NCI-H1417 treated with DMSO at 0.1 percent for 48 hours (cell line): ENCODE measurements around the gene CDK4.
"Not testable (repeated sequence)": the region's sequence is repeated elsewhere in the genome, so short reads cannot be mapped to it uniquely, and the experiment has no call there.

Source experiments
- DNase-seq: peaks from one replicate; lab custom pipeline; 2025; lab: John Stamatoyannopoulos, UW

Gene CDK4

DNA sequence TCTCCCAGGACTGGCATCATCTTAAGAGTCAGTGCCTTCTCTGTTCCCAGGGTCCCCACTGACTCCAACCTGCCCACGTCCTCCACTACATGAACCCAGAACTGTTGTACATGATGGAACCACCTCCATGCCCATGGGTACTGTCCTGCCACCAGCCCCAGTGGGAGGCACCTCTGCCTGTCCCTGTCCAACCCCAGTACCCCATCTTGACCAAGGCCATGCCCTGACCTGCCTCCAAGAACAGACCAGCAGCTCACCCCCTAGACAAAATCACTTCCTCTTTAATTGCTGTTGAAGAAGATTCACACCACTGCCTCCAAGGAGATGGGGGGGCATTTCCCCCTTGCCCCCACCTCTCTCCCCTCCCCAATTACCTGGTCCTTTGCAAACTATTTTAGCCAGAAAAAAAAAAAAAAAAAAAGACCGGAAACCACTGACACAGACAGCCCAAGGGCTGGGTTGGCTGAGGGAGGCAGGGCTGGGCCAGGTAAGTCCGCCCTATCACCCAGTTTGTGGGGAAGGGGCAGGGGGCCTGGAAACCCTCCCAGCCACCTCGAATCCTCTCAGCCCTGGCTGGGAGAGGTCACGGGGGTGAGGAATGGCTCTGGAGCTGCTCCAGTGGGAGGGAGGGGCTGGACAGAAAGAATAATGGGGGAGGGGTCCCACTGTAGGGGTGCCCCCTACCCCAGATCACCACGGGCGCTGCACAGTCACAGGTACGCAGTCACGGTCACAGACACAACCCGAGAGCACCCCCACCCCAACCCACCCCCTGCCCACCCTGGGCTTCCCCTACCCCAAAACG lies 27.0 kb downstream of the CDK4 start:
- no peak for DNase-seq

DNA sequence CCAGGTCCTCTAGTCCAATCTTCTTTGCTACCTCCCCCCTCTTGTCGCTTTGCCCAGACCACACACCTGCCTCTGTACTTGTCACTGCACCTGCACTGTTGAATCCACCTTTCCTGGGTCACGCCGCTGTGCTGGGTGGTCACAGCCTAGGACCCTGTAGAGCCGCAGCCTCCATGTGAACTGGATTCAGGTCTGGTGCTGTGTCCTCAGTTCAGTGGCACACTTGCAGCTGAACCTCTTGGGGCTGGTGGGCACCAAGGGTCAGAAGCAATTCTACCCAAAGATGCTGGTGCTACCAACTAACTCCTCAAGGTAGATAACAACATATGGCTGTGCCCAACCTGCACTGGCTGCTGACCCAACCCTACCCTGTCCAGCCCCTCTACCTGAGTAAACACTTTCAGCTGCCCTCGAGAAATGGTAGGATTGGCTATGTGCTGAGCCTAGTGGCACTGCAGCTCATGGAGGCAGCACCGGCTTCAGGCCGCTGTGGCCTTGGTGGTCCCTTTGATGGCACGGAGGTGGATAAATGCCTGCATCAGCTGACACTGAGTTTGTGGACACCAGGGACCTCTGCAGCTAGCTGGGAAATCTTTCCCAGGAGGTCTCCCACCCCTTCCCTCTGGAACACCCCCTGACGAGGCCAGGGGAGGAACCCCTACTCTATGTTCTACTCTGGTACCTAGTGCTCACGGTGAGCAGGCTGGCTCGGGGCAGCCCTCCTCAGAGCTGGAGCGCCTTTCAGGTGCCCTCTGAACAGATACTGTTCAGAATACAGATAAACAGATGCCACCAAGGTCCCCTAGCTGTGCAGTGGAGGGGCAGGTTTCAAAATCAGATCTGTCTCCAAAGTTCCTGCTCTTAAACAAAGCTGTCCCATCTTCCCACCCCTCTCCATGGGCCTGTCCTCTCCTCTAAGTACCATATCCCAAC lies 27.8 kb downstream of the CDK4 start:
- no peak for DNase-seq

DNA sequence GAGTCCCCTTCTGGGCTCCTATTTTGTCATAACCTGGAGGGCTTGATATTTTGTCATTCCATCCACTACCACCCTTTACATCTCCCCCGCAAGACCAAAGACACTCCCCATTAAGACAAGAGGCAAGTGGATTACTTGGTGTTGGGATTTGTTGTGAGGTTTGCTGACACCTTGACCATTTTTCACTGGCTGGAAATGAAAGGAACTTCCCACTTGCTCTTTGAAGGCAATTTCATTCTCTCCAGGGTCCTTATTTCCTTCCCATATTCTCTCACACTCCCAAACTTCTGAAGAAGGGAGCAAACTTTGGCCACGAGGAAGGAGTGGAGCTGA lies 28.5 kb downstream of the CDK4 start:
- no peak for DNase-seq

DNA sequence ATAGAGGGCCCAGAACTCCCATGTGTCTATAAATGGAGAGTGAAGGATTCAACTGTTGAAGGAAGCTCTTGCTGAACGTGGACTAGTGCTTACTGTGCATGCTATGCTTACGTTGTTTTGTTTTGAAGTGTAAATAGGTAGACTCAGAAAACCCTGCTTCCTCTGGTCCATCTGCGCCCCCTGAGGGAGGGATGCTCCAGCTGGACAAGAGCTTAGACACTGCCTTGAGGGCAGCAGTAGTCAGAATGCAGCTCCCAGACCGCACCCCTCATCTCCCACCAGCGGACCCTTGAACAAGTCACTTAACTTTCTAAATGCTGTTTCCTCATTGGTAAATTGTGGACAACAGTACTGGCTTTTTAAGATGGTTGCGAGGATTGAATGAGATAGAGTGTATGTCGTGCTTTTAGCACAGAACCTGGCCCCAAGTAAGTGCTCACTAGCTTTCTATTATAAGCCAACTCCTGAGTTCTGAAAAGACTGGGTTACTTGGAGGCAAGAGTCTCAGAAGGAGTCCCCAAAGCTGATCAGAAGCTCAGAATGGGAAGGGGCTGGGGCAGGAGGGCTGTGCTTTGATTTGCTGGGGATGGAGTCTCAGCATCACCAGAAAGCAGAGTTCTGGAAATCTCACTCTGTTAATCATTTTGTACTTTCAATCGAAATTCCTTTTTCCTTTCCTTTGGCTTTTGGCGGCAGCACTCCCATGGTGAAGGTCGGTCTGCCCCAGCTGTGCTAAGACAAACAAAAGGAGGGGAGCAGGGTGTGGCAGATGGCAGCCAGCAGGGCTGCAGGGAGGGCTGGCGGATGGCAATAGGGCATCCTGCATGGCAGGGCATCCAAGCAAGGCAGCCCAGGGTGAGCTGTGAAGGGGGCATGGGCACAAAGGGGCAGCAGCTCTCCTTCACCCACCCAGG lies 29.1 kb downstream of the CDK4 start:
- DNase-seq = no peak

DNA sequence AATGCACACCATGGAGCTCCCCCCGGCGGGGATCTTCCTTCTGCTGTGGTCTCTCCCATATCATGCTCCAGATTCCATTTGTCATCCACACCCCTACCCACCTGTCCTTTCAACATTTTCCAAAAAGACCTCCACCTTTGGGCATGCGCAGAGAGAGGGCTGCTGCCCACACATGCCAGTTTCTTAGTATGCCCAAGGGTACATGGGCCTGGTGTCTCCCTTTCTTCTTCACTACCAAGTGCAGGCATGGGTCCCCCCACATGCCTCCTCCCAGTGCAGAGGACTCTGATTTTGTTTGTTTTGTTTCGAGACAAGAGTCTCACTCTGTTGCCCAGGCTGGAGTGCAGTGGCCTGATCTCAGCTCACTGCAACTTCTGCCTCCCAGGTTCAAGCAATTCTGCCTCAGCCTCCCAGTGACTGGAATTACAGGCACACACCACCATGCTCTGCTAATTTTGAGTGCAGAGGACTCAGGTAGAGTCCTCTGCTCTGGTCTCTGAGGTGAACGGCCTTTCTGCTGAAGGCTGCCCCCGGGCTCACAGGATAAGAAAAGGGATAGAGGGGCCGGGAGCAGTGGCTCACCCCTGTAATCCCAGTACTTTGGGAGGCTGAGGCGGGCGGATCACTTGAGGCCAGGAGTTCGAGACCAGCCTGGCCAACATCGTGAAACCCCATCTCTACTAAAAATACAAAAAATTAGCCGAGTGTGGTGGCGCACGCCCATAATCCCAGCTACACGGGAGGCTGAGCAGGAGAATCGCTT lies 30.1 kb downstream of the CDK4 start:
- not testable (repeated sequence) for DNase-seq

DNA sequence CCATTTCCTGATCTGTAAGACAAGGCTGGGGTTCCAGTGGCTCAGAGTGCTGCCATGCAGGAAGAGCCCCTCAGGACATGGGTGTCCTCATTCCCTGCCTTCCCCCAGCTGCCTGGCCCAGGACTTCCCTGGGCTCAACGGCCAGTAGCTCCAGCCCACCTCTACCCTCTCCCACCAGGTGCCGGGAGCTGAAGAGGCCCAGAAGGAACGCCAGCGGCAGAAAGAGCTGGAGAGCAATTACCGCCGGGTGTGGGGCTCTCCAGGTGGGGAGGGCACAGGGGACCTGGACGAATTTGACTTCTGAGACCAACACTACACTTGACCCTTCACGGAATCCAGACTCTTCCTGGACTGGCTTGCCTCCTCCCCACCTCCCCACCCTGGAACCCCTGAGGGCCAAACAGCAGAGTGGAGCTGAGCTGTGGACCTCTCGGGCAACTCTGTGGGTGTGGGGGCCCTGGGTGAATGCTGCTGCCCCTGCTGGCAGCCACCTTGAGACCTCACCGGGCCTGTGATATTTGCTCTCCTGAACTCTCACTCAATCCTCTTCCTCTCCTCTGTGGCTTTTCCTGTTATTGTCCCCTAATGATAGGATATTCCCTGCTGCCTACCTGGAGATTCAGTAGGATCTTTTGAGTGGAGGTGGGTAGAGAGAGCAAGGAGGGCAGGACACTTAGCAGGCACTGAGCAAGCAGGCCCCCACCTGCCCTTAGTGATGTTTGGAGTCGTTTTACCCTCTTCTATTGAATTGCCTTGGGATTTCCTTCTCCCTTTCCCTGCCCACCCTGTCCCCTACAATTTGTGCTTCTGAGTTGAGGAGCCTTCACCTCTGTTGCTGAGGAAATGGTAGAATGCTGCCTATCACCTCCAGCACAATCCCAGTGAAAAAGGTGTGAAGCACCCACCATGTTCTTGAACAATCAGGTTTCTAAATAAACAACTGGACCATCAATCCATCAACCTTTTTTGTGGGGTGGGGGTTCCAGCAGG lies 31.2 kb downstream of the CDK4 start:
- DNase-seq = no peak

DNA sequence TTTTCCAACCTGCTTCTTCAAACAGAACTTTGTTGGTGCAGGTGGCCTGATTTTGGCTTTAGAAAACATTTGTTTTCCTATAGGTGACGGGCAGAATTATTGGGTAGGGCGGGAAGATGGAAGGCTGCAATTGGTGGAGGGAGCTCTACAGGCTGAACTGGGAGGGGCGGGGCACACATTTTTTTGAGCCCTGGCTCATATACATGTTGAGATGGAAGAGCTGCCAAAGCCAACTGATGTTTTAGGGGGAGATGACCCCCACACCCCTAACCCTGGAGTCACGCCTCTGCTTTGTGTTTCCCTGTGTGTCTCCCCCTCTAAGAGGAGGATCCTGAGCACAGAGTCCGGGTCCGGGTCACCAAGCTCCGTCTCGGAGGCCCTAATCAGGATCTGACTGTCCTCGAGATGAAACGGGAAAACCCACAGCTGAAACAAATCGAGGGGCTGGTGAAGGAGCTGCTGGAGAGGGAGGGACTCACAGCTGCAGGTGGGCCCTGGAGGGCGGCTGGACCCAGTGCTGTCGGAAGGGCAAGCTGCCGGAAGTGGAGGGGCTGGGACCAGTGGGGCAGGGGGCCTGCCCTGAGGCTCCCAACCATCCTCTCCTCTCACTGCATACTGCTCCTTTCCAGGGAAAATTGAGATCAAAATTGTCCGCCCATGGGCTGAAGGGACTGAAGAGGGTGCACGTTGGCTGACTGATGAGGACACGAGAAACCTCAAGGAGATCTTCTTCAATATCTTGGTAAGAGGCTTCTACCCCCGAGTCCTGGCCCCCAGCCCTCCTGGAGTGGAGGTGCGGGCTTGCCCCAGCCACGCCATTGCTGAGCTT lies 32.1 kb downstream of the CDK4 start:
- no peak for DNase-seq

DNA sequence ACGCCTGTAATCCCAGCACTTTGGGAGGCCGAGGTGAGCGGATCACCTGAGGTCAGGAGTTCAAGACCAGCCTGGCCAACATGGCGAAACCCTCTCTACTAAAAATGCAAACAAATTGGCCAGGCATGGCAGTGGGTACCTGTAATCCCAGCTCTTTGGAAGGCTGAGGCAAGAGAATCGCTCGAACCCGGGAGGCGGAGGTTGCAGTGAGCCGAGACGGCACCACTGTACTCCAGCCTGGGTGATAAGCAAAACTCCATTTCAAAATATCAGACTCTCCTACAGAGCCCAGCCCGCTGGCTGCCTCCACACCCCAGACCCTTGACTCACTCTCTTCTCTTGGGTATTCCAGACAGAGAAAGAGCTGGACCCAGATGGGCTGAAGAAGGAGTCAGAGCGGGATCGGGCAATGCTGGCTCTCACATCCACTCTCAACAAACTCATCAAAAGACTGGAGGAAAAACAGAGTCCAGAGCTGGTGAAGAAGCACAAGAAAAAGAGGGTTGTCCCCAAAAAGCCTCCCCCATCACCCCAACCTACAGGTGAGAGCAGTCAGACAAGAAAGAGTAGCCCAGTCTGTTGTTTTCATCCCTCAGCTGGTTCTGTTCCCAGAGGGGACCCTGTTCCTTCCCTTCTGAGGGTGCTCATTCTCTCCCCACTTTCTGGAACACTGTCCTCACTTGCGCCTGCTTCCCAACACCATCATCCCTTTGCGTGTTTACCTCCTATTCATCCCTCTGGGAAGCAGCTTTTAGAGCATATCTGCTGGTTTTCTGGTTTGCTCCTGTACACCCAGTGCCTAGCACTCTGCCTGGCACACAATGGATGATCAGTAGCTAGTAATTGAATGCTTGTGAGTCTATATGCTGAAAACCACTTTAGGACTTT lies 33.2 kb downstream of the CDK4 start:
- DNase-seq = no peak

DNA sequence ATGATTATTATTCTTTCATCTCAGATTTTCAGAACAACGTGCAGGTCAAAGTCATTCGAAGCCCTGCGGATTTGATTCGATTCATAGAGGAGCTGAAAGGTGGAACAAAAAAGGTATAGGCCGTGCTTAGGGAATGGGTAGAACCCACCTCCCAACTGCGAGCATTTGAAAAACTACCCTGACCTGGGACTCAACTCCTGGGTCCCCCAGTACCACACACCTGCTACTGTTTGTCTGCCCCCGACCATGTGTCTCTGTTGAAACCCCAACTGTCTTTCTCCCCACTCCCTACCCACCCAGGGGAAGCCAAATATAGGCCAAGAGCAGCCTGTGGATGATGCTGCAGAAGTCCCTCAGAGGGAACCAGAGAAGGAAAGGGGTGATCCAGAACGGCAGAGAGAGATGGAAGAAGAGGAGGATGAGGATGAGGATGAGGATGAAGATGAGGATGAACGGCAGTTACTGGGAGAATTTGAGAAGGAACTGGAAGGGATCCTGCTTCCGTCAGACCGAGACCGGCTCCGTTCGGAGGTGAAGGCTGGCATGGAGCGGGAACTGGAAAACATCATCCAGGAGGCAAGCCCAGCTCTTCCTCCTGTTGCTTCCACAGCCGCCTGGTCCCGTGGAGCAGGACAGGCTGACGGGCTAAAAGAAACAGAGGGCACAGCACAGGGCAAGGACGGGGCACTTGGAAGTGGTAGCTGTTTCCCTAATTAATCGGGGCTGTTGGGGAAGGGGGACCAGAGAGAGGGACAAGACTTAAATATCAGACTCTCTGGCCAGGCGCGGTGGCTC lies 34.1 kb downstream of the CDK4 start:
- no peak for DNase-seq

DNA sequence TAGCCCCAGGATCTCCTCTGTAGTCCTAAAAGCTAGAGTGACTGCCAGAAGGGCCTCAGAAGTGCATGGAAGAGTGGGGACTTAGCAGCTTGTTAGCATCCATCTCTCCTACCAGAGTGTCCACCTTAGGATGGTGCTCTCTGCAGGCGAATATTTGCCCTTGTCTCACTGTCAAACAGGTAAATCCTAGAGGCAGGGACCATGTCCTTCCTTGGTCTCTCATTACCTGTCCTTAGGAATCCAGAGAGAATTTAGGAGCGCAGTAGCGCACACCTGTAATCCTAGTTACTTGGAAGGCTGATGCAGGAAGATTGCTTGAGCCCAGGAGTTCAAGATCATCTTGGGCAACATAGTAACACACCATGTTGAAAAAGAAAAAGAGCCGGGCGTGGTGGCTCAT lies 35.0 kb downstream of the CDK4 start:
- DNase-seq = no peak

DNA sequence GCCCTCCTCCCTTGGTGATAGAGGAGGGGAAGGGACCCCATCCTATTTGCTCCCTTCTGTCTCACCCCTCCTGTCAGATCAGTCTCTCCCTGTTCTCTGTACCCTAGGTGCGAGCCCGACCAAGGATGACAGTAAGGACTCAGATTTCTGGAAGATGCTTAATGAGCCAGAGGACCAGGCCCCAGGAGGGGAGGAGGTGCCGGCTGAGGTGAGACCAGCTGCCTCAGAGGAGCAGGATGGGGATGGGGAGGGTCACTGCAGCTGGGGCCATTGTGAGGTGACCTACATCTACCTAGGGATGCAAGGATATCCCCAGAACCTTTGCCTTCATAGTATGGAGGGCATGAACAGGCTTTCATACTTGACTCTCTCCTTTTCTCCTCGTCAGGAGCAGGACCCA lies 35.8 kb downstream of the CDK4 start:
- DNase-seq = no peak

DNA sequence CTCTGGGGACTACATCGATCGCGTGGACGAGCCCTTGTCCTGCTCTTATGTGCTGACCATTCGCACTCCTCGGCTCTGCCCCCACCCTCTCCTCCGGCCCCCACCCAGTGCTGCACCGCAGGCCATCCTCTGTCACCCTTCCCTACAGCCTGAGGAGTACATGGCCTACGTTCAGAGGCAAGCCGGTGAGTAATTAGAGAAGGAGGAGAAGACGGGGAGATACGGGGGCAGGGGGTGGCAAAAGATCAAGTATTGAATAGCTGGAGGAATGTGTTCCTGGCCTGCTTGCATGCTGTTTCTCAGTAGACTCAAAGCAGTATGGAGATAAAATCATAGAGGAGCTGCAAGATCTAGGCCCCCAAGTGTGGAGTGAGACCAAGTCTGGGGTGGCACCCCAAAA lies 36.3 kb downstream of the CDK4 start:
- no peak for DNase-seq

DNA sequence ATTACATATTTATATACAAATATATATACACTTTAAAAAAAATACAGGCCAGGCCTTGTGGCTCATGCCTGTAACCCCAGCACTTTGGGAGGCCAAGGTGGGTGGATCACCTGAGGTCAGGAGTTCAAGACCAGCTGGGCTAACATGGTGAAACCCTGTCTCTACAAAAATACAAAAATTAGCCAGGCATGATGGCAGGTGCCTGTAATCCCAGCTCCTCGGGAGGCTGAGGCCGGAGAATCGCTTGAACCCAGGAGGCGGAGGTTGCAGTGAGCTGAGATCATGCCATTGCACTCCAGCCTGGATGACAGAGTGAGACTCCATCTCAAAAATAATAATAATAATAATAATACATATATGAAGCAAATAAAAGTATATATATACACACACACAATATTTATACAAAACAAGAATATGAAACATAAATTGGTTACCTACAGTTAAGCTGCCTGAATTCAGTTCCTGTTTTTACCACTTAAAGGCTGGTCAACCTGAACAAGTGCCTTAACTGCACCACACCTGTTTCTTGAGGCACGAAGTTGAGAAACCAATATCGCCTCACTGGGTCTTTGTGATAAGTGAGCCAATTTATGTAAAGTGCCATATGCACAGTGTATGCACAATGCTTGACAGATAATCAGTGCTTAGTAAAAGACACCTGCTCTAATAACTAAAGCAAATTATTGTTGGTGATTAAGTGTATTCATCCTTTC lies 36.9 kb downstream of the CDK4 start:
- not testable (repeated sequence) for DNase-seq

DNA sequence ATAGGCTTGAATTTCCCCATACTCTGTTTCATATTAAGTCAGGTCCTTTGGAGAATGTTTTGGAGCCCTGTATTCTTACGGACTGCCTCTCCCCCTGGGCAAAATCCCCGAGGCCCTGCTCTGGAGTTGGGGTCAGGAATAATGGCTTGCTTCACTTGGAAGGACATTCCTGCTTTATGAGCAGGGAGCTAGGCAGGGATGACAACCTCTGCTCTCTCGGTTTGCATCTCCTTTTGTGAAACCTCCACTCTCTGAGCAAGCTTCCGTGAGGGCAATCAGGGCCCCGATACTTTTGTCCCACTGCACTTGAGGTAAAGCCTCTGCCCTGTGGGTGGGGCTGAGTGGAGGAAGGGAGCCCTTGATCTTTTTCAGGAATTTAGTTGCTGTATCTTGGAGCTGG lies 38.9 kb downstream of the CDK4 start:
- no peak for DNase-seq

DNA sequence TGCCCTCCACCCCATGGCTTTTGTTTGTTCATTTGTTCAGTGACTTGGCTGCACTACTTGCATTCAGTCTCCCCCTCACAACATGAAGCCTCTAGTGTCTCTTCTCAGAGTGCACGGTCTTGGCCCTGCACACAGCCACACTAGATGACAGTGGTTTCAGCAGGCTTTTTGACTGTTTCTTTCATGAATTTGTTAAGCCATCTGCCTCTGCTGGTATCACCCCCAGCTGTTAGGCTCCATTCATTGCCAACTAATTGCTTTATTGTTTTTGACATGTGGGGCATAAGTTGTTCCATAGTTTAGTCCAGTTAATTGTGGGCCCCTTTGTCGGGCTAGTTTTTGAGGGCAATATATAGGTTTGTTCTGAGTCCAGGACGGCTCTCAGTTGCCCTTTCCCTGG lies 39.4 kb downstream of the CDK4 start:
- DNase-seq = no peak

DNA sequence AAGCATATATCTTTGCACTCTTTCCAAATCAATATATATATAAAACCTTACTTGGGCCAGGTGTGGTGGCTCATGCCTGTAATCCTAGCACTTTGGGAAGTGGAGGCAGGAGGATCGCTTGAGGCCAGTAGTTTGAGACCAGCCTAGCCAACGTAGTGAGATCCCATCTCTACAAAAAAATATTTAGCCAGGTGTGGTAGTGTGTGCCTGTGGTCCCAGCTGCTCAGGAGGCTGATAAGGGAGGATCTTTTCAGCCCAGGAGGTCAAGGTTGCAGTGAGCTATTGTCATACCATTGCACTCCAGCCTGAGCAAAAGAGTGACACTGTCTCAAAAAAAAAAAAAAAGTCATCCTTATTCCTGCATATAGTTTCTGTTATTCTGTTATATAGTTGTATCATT lies 43.8 kb downstream of the CDK4 start:
- no peak for DNase-seq

DNA sequence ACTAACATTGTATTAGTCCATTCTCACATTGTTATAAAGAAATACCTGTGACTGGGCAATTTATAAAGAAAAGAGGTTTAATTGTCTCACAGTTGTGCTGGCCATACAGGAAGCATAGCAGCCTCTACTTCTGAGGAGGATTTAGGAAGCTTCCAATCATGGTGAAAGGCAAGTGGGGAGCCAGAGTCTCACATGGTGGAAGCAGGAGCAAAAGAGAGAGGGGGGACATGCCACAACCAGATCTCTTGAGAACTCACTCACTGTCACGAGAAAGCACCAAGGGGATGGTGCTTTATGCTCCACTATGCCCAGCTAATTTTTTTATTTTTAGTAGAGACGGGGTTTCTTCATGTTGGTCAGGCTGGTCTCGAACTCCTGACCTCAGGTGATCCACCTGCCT lies 44.9 kb downstream of the CDK4 start:
- no peak for DNase-seq
